NOMO-1 treated with DMSO at 0.1 percent for 48 hours (cell line): ENCODE measurements around the gene ACYP2.
"Not testable (repeated sequence)": the region's sequence is repeated elsewhere in the genome, so short reads cannot be mapped to it uniquely, and the experiment has no call there.

Experiments
- DNase-seq: peaks from one replicate; lab custom pipeline; 2025; ENCODE audit not compliant: unreplicated experiment; lab: John Stamatoyannopoulos, UW

ACYP2 gene

DNA sequence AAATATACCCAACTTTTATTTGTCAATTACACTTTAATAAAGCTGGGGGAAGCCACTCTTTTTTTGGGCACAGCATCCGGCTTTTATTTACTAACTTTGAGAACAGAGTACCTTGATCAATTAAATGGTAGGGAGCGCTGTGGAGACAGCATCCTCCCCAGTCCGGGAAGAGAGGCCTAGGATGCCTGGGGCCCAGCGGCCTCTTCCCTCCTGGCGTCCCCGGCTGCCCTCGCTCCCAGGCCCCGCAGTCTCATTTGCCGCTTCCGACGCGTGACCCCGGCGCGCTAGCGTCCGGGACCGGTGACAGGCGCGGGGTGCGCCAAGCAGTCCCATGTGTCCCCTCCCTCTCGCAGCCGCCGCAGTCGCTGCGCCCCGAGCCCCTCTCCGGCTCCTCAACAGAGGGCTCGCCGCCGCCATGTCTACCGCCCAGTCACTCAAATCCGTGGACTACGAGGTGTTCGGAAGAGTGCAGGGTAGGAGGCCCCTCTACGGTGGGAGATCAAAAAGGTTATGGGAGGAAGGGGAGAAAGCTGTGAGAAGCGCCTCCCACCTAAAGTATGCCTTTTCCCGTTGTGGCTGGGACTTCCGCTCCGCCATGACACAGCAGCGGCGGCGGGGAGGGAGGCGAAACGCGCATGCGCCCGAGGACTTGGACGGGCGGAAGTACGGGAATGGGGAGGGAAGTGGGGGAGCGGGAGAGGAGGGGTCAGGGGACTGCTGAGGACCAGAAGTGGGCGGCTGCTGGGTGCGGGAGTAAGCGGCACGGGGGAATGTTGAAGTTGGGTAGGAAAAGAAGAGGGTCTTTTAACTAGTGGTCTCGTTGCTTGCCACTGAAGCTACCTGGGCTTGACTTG, at the start of gene ACYP2:
TSS of gene ACYP2 (plus strand) at position 332 of the 854 bp plus-strand sequence.
- DNase-seq: peak; percentile 88

DNA sequence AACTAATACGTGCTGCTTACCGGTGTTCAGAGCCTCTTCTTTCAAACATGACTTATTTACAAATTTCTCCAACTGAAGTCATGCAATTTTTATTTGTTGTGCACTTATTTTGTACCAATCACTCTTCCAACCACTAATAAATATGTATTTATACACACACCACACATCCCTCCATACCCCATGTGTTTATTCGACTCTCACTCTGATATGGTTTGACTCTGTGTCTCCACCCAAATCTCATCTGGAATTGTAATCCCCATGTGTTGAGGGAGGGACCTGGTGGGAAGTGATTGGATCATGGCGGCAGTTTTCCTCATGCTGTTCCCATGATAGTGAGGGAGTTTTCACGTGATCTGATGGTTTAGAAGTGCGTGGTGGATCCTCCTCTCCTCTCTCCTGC, 49.5 kb upstream of the ACYP2 start:
- no peak for DNase-seq

DNA sequence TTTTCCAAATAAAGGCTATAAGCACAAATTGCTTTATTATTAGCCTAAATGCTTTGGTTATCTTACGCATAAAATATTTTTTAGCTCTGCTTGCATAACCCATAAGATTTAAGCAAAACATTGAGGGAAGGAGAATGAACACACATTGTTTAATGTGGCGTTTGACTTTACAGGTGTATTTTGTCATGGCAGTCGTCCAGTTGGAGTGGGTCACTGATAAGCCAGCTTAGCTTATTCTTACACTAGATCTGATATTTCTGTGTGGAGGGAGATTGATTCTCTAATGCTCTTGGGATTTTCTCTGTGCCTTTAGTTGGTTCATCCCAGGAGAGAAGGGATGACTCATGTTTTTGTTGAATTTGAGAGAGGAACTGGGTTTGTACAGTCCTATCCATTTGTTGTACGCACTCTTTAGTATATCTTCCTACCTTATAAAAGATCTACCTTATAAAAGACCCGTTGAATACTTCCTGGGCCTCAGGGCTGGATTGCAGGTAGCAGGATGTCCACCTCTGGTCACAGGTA, 47.5 kb upstream of the ACYP2 start:
- no peak for DNase-seq

DNA sequence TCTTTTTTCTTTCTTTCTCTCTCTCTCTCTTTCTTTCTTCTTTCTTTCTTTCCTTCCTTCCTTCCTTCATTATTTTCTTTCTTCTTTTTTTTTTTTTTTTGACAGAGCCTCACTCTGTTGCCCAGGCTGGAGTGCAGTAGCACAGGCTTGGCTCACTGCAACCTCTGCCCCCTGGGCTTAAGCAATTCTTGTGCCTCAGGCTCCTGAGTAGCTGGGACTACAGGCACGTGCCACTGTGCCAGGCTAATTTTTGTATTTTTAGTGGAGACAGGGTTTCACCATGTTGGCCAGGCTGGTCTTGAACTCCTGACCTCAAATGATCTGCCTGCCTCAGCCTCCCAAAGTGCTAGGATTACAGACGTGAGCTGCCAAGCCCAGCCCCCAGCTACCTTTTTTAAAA, 42.9 kb upstream of the ACYP2 start:
- DNase-seq: not testable (repeated sequence)

DNA sequence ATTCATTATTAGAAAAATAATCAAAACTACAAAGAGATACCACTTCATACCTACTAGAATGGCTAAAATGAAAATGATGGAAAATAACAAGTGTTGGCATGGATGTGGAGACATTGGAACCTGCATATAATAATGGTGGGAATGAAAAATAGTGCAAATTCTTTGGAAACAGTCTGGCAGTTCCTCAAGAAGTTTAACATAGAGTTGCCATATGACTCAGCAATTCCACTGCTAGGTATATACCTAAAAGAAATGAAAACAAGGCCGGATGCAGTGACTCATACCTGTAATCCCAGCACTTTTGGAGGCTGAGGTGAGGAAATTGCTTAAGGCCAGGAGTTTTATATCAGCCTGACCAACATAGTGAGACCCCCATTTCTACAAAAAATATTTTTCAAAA, 41.6 kb upstream of the ACYP2 start:
- no peak for DNase-seq

DNA sequence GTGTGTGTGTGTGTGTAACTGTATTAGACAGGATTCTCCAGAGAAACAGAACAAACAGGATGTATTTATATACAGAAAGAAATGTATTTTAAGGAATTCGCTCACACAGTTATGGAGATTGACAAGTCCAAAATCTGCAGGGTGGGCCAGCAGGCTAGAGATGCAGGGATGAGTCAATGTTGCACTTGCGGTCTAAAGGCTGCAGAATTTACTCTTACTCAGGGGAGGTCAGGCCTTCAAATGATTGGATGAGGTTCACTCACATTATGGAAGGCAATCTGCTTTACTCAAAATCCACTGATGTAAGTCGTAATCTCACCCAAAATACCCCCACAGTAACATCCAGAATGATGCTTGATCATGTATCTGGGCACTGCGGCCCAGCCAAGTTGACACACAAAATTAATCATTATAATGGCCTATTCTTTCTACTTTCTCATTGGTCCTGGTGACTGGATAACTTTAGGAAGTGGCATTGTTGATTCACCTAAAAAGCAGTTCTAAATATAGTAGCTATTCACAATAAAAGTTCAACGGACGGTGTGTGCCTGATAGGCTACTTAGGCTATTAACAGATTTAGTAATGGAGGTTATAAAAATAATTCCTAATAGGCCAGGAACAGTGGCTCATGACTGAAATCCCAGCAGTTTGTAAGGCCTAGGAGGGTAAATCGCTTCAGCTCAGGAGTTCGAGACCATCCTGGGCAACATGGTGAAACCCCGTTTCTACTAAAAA, 40.6 kb upstream of the ACYP2 start:
- no peak for DNase-seq

DNA sequence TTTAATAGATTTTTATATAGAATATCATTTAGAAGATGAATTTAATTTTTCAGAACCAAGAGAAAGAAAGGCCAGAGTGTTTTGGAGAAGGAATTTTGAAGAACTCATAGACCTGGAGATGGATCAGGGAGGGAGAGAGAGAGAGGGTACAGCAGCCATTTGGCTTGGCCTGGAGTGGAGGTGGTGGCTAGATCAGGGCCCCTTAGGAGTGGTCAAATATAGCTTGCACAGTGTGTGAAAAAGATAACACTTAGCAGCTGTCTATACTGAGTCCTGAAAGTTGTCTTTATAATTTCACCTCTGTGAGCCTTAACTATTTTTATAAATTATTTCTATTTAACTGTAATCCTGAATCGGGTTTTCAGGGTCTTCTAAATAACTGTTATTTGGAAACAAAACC, 38.8 kb upstream of the ACYP2 start:
- DNase-seq: no peak

DNA sequence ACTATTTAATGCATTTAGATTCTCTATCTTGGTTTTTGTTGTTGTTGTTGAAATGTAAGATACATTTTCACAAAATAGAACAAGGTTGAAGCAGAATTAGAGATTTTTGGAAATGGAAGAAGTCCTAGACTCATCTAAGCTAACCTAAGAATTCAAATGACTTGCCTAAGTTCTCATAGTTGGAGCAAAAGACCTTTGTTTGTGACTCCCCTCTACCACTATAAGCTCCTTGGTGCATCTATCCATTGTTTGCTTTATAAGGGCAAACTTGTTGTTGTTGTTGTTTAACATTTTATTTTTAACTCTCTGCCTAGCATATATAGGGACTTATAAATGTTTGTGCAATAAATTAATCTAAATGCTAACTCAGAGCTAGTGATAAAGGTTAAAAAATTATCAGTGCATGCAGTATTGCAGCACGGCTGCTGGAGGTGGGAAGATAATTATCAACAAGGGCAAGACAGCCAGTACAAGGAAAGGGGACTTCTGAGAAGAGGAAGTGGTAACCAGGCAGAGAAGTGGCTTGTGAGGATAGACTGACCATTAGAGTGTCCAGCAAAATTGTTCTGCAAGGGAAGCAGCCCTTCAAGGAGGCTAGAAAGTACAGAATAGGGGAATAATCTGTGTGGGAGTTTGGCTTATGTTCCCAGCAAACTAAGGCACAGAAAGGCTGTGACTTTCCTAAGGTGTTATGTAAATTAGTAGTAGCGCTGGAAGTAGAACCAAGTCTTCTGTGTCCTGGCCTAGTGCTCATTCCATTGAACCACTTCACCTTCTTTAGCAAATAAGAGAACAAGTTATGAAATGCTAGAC, 38.1 kb upstream of the ACYP2 start:
- no peak for DNase-seq

DNA sequence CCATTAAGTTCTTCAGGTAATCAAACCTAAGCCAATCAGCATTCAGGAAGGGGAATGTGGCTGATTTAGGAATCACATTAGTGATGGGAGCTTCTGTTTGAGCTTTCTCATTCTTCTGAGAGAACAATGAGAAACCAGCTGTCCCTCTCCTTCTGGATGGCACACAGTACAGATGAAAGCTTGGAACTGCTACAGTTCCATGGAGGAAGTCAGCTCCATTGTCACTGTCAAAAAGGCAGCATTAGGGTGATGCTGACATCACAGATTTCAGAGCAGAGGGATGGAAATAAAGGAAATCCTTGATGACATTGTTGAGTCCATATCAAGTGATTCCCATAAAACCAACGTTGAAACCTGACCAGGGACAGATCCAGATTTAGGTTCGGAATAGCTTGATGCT, 36.1 kb upstream of the ACYP2 start:
- no peak for DNase-seq

DNA sequence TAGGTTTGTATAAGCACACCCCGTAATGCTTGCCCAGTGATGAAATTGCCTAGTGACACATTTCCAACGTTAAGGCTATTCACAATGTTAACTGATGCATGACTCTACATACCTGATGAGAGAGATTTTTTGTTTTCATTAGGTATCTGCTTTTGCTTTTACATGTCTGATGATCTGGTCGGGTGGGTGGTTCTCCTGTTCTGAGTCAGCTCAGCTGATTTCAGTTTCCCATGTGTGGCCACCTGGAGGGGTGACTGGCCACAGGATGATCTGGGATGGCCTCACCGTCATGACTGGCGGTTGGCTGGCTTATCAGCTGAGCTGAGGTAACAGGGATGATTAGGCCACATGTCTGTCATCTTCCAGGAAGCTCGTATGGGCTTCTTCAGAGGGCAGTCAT, 33.8 kb upstream of the ACYP2 start:
- no peak for DNase-seq

DNA sequence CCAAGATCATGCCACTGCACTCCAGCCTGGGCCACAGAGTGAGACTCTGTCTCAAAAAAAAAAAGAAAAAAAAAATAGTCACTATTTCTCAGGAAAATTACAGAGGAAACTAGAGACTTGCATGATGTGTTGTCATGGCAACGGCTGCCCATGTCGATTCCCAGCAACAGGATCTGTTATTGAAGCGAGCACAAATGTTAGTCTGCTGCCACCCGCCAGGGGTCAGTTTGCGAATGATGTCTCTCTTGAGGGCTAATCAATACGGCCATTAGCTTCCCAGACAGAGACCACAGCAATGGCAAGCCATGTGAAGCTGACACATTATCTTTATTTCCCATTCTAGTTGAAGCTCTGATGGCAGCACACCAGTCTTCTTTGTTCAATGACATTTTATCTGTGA, 32.4 kb upstream of the ACYP2 start:
- no peak for DNase-seq

DNA sequence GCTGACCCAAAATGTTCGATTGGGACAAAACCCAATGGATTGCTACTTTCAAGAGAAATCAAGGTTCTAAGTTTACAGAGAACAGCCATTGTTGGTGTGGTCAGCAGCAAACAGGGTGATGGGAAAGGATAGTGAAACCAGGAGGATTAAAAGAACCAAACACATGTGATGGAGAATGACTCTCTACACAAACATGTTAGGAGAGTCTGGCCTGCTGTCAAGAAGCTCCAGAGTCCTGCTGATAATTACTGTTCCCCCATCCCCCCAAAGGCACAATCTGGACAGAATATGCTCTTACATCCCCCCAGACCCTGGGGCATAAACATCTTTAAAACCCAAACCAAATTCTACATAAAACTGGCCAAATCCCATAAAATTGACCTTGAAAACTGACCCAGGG, 32.0 kb upstream of the ACYP2 start:
- DNase-seq: no peak

DNA sequence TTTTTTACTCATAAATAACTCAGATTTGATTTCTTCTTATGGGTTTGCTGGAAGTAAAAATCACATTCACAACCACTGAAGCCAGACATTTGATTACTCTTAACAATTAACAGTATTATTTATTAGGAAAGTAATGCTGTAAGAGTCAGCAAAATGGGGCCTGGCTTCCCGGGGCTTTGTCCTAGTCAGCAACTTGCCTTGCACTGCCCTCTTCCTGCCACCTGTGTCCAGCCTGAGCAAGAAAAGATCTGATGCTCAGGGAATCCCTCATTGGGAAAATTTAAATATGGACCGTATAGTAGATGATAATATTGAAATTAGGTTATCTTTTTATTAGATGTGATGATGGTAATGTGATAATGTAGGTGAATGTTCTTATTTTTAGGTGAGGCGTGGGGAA, 30.8 kb upstream of the ACYP2 start:
- no peak for DNase-seq

DNA sequence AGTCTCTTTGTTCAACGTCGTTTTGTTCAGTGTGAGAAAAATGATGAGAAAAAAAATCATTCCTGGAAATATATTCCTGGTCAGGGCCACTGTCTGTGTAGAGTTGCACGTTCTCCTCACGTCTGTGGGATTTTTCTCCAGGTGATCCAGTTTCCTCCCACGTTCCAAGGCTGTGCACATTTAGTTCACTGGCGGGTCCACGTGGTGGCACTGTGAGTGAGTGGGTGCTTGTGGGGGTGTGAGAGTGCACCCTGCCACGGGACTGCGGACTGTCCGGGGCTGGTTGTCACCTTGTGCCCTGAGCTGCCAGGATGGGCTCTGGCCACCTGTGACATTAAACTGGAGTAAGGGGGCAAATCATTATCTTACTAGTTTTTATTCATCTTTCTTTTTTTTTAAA, 30.3 kb upstream of the ACYP2 start:
- DNase-seq: no peak

DNA sequence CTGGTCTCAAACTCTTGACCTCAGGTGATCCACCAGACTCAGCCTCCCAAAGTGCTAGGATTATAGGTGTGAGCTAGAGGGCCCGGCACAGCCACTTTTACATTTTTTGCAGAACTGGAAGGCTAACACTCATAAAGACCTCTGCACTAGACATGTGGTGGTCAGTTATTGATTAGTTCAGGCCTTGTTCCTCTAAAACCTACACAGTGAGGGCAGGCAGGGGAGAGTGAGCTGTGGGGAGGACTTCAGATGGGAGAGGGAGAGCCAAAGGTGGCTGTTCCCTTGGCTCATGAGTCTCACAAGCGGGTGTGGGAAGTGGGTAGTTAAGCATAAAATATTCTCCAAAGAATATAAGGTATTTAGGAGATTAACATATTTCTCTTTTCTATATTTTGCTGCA, 29.3 kb upstream of the ACYP2 start:
- no peak for DNase-seq

DNA sequence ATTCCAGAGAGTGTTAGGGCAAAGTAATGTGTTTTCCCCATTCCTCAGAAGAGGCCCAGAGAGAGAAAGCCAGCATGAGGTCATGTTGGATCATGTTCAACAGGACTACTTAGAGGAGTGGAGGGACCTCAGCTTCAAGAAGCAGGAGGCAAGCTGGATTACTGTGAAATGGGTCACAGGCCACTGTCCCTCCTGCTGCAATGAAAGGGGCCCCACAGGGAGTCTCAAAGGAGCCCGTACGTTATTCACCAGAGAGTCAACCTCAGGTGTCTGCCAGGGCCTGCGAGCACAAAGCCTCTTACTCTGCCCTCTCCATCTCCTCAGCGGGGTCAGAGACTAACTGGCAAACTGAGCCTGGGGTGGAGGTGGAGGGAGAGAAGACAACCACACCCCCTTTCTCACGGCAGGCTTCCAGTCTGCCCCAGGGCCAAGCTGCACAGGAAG, 27.2 kb upstream of the ACYP2 start:
- DNase-seq: no peak

DNA sequence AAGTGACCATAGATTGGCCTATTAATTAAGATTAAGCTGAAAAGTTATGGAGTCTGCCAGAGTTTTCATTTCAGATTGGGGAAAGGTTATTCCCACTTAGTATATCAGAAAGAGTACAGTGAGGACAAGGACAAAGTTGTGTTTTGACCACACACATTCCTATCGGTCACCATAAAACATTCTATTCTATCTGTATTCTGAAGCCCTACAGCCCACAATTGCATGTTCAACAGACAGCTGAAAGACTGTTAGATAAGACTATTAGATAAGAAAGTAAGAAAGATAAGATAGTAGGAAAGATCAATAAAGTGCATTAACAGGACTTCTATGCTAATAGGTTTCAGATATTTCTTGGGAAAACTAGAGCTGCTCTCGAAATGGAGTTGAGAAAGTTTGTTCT, 26.7 kb upstream of the ACYP2 start:
- DNase-seq: no peak

DNA sequence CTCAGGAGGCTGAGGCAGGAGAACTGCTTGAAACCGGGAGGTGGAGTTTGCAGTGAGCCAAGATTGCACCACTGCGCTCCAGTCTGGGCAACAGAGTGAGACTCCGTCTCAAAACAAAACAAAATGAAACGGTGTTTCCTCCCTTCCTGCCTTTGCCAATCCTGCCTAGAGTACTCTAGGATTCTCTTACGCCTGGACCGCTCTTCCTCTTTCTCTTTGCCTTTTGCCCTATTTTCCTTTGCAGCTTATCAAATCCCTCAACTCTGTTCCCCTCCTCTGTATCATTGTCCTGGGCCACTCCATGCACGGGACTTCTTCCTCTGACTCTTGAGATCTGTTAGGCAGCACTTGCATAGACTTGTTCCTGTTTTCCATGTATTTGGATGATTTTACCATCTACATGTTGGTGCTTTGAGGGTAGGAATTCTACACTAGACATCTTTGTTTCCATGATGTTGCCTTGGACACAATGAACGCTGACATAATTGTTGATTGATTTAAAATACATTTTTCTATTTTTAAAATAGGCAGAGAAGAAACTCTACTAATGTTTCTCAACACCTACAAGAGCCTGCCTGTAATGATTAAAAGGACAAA, 24.8 kb upstream of the ACYP2 start:
- no peak for DNase-seq

DNA sequence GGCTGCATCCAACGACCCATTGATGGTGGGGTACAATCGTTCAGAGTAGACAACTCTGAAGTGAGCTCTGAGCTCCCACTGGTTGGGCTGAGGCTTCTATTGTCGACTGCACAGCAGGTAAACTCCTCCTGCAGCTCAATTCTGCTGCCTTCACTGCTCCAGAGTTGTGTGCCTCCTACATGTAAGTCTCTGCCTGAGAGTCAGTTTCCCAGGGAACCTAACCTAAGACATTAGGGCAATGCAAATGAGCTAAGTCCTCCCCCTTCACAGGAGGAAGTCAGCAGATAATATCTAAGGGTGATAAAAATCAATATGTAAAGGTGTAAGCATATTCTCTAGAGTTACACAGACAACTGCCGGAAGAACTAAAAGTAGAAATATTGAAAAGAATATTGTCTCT, 22.5 kb upstream of the ACYP2 start:
- DNase-seq: no peak

DNA sequence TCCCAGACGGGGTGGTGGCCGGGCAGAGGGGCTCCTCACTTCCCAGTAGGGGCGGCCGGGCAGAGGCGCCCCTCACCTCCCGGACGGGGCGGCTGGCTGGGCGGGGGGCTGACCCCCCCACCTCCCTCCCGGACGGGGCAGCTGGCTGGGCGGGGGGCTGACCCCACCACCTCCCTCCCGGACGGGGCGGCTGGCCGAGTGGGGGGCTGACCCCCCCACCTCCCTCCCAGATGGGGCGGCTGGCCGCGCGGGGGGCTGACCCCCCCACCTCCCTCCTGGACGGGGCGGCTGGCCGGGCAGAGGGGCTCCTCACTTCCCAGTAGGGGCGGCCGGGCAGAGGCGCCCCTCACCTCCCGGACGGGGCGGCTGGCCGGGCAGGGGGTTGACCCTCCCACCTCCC, 20.0 kb upstream of the ACYP2 start:
- DNase-seq: not testable (repeated sequence)

DNA sequence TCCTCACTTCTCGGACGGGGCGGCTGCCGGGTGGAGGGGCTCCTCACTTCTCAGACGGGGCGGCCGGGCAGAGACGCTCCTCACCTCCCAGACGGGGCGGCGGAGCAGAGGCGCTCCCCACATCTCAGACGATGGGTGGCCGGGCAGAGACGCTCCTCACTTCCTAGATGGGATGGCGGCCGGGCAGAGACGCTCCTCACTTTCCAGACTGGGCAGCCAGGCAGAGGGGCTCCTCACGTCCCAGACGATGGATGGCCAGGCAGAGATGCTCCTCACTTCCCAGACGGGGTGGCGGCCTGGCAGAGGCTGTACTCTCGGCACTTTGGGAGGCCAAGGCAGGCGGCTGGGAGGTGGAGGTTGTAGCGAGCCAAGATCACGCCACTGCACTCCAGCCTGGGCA, 19.3 kb upstream of the ACYP2 start:
- DNase-seq: not testable (repeated sequence)
